Measurements from ENCODE around the gene SNRPB.

The SNRPB gene

GRCh38 chr20:2508631-2509467, 38.3 kb upstream of the SNRPB start, which contains the start of gene ZNF343 (continued):
- TF ChIP-seq ZNF776 (tag by site-specific recombination; IDR thresholded peaks at IDR 0.05; ENCODE audit: borderline replicate concordance) (no peak), ZNF48 (tag by site-specific recombination; IDR thresholded peaks at IDR 0.05) (no peak), ZNF449 (tag by site-specific recombination; IDR thresholded peaks at IDR 0.05) (no peak)

GRCh38 chr20:2507875-2508630, 37.5 kb upstream of the SNRPB start:
- H3K4me3 ChIP-seq (ENCODE audit: low read depth, low read length): peak overlapping the region; percentile 76
- no peaks in the 10 kb centered on the region for H3K9me3 ChIP-seq (ENCODE audit: control insufficient read depth, insufficient read depth, low read depth, low read length)
- H3K4me1 ChIP-seq (ENCODE audit: control insufficient read depth, insufficient read depth, low read length): peaks cover 4% of the 10 kb centered on the region; the same call in 1 of the 2 replicates
- no peaks in the 10 kb centered on the region for H3K36me3 ChIP-seq (ENCODE audit: control insufficient read depth in 2 of 2, insufficient read depth in 1 of 2, low read length in 2 of 2)
- 0 out of 2 replicates have a peak, but pooled peaks have one; percentile 36 for TF ChIP-seq GLIS2 (tag by site-specific recombination; IDR thresholded peaks at IDR 0.05)
- peak; percentile 33; the same call in 1 of the 2 replicates for TF ChIP-seq ZBTB48 (tag by site-specific recombination; IDR thresholded peaks at IDR 0.05)
- TF ChIP-seq KLF1 (tag by site-specific recombination; IDR thresholded peaks at IDR 0.05): peak; percentile 30
- peak; percentile 95 for TF ChIP-seq ZNF335 (tag by site-specific recombination; conservative IDR thresholded peaks at IDR 0.05)
- no peak for TF ChIP-seq TSHZ1 (tag by site-specific recombination; IDR thresholded peaks at IDR 0.05; ENCODE audit: borderline replicate concordance)
- TF ChIP-seq PRDM1 (tag by site-specific recombination; IDR thresholded peaks at IDR 0.05): no peak
- no peak for TF ChIP-seq ZNF148 (tag by site-specific recombination; IDR thresholded peaks at IDR 0.05; ENCODE audit: borderline replicate concordance)
- peak; percentile 18; the same call in 1 of the 2 replicates for TF ChIP-seq SP3 (tag by site-specific recombination; IDR thresholded peaks at IDR 0.05)
- TF ChIP-seq SCRT2 (tag by site-specific recombination; IDR thresholded peaks at IDR 0.05): peak; percentile 77
- peak; percentile 90 for TF ChIP-seq ZNF10 (tag by site-specific recombination; IDR thresholded peaks at IDR 0.05)
- CTCF ChIA-PET: interaction anchor here (0.5 to 12.4 kb wide), 3 partner anchors 11 to 196 kb away, joined by 3 to 171 read pairs (median 5); no protein-coding TSS in a partner anchor
- POLR2A ChIA-PET: interaction anchor here (1.0 to 3.4 kb wide), 5 partner anchors 14 to 143 kb away, joined by 4 to 34 read pairs (median 7); partner anchors contain the start of gene SNRPB
- H3K27ac ChIP-seq (ENCODE audit: extremely low read depth, low read depth, low read length): peak overlapping the region; percentile 93

Measured in HEK293 (cell line).